ENCODE results near the gene CFAP65.

- TF ChIP-seq CTCF (conservative IDR thresholded peaks at IDR 0.05; ENCODE audit: low read depth, low read length) = no peak
- TF ChIP-seq RCOR1 (IDR thresholded peaks at IDR 0.05; ENCODE audit: insufficient replicate concordance, low read length) = no peak
- no peak for TF ChIP-seq MAZ (IDR thresholded peaks at IDR 0.05; ENCODE audit: borderline replicate concordance, low read depth, low read length)
- TF ChIP-seq RFX5 (IDR thresholded peaks at IDR 0.05; ENCODE audit: low read depth, low read length) = no peak
- no peak for TF ChIP-seq POLR2A (IDR thresholded peaks at IDR 0.05; ENCODE audit: low read depth, low read length)
Observed at GRCh38 chr2:219059725-219060682, 18.7 kb upstream of the CFAP65 start.

Data from IMR-90 (cell line).